Vagina (tissue), 2 donors: ENCODE results near the gene CLEC5A. TPM values are rescaled to one million over a fixed set of nuclear protein-coding genes. Genes with fewer than 3 reads are reported as not detected.
"Not testable (repeated sequence)": the region's sequence is repeated elsewhere in the genome, so short reads cannot be mapped to it uniquely, and the experiment has no call there.

Source experiments
- DNase-seq, 2 donors: peaks; one replicate each; pipeline ENCODE4 v3.0.0-alpha.2; 2017; ENCODE audit errors: extremely low spot score in 2 of 2
- H3K27ac ChIP-seq: fragments of 200-600 bp; sonication (generic); one replicate; pipeline ENCODE4 v1.5.1; 2019
- H3K27me3 ChIP-seq: fragments of 200-600 bp; sonication (generic); one replicate; pipeline ENCODE4 v1.5.1; 2019
- H3K36me3 ChIP-seq, 2 donors: fragments of 200-600 bp; sonication (generic); one replicate each; pipeline ENCODE4 v1.5.1; 2017 to 2019
- H3K4me1 ChIP-seq: fragments of 200-600 bp; sonication (generic); one replicate; pipeline ENCODE4 v1.5.1; 2019
- H3K4me3 ChIP-seq, 2 donors: fragments of 200-600 bp; sonication (generic); 1 replicate in 1 of 2; 2 replicates in 1 of 2; pipeline ENCODE4 v1.5.1; 2016 to 2019
- H3K9me3 ChIP-seq: fragments of 200-600 bp; sonication (generic); one replicate; pipeline ENCODE4 v1.5.1; 2019
- CTCF ChIP-seq, 3 experiments: fragments of 450-650 bp in 2 of 3; fragments of 200-600 bp in 1 of 3; sonication (generic) in 1 of 3; IDR thresholded peaks; one replicate each; pipeline ENCODE4 v1.5.1; 2017 to 2019; ENCODE audit warnings: antibody characterized with exemption in 3 of 3, mild to moderate bottlenecking in 2 of 3, moderate library complexity in 2 of 3
- POLR2A ChIP-seq, 2 donors: fragments of 450-650 bp; IDR thresholded peaks; one replicate each; pipeline ENCODE4 v1.6.1; 2017; ENCODE audit warnings: antibody characterized with exemption in 2 of 2, mild to moderate bottlenecking in 2 of 2, moderate library complexity in 2 of 2
- POLR2AphosphoS5 ChIP-seq, 2 donors: sonication (generic); formaldehyde crosslinking; IDR thresholded peaks; one replicate each; pipeline ENCODE4 v1.9.0; 2017; ENCODE audit warnings: antibody characterized with exemption in 2 of 2, mild to moderate bottlenecking in 2 of 2, low read depth in 1 of 2; ENCODE audit not compliant: insufficient read depth in 1 of 2
- intact Hi-C: fragments of 100-400 bp; cut with DNase I; formaldehyde crosslinking; loops from one replicate; pipeline ENCODE4 v1.15.1; 2023
- total RNA-seq: library from RNA; depleted of rRNA; stranded (reverse); fragments of >200 nt; gene quantifications from one replicate; pipeline ENCODE4 v1.2.3, GENCODE V29; 2016

CLEC5A gene
- total RNA-seq, 1 donor from 2014 or later: 0.49 TPM

- H3K27ac ChIP-seq: no peak overlapping the region
- no peaks in the 10 kb centered on the region for H3K9me3 ChIP-seq
- intact Hi-C loops: no loop called here
Observed at GRCh38 chr7:141990011-141990725, 43.4 kb upstream of the CLEC5A start.

GRCh38 chr7:141987803-141988202, 41.0 kb upstream of the CLEC5A start:
- H3K27ac ChIP-seq, DNase-seq, H3K9me3 ChIP-seq, H3K4me3 ChIP-seq, H3K4me1 ChIP-seq, H3K27me3 ChIP-seq, intact Hi-C loops, H3K36me3 ChIP-seq: not testable (repeated sequence)

More at GRCh38 chr7:141990011-141990725, 43.4 kb upstream of the CLEC5A start:
- DNase-seq: no peak
- TF ChIP-seq POLR2AphosphoS5 (IDR thresholded peaks at IDR 0.05; ENCODE audit: insufficient read depth in 1 of 2, low read depth in 1 of 2): no peak
- H3K36me3 ChIP-seq: no peaks in the 10 kb centered on the region
- no peaks in the 10 kb centered on the region for H3K4me1 ChIP-seq
- no peaks in the 10 kb centered on the region for H3K27me3 ChIP-seq
- H3K4me3 ChIP-seq: no peak overlapping the region

GRCh38 chr7:141986923-141987322, 40.1 kb upstream of the CLEC5A start:
- H3K4me3 ChIP-seq: no peak overlapping the region
- H3K27ac ChIP-seq: no peak overlapping the region
- intact Hi-C loops: no loop called here
- no peaks in the 10 kb centered on the region for H3K4me1 ChIP-seq
- H3K27me3 ChIP-seq: no peaks in the 10 kb centered on the region
- no peak for DNase-seq
- no peak for TF ChIP-seq POLR2A (IDR thresholded peaks at IDR 0.05)
- no peaks in the 10 kb centered on the region for H3K36me3 ChIP-seq
- H3K9me3 ChIP-seq: no peaks in the 10 kb centered on the region

- DNase-seq, H3K27ac ChIP-seq, H3K4me1 ChIP-seq, H3K36me3 ChIP-seq, H3K4me3 ChIP-seq, H3K27me3 ChIP-seq, intact Hi-C loops, H3K9me3 ChIP-seq: not testable (repeated sequence)
Observed at GRCh38 chr7:141985926-141986325, 39.2 kb upstream of the CLEC5A start.

- H3K27me3 ChIP-seq: no peaks in the 10 kb centered on the region
- intact Hi-C loops: no loop called here
- DNase-seq: no peak
- no peak overlapping the region for H3K27ac ChIP-seq
- H3K9me3 ChIP-seq: no peaks in the 10 kb centered on the region
- no peak overlapping the region for H3K4me3 ChIP-seq
- H3K4me1 ChIP-seq: no peaks in the 10 kb centered on the region
- TF ChIP-seq POLR2AphosphoS5 (IDR thresholded peaks at IDR 0.05; ENCODE audit: insufficient read depth in 1 of 2, low read depth in 1 of 2) (no peak), POLR2A (IDR thresholded peaks at IDR 0.05) (no peak), CTCF (IDR thresholded peaks at IDR 0.05) (no peak)
- H3K36me3 ChIP-seq: no peaks in the 10 kb centered on the region
Observed at GRCh38 chr7:141979568-141979967, 32.8 kb upstream of the CLEC5A start.

GRCh38 chr7:141978351-141978750, 31.6 kb upstream of the CLEC5A start:
- intact Hi-C loops: no loop called here
- H3K36me3 ChIP-seq: no peaks in the 10 kb centered on the region

More at GRCh38 chr7:141978351-141978750, 31.6 kb upstream of the CLEC5A start:
- Histone ChIP-seq H3K9me3 (no peaks in the 10 kb centered on the region), H3K4me1 (no peaks in the 10 kb centered on the region), H3K27ac (no peak overlapping the region), H3K27me3 (no peaks in the 10 kb centered on the region), H3K4me3 (no peak overlapping the region)
- DNase-seq: no peak
- no peak for TF ChIP-seq POLR2AphosphoS5 (IDR thresholded peaks at IDR 0.05; ENCODE audit: insufficient read depth in 1 of 2, low read depth in 1 of 2)
- TF ChIP-seq POLR2A (IDR thresholded peaks at IDR 0.05): no peak
- no peak for TF ChIP-seq CTCF (IDR thresholded peaks at IDR 0.05)
